AG09319 (cell line): Measurements from ENCODE around the gene ABCB9.
"Not testable (repeated sequence)": the region's sequence is repeated elsewhere in the genome, so short reads cannot be mapped to it uniquely, and the experiment has no call there.

Experiments
- DNase-seq: peaks from one replicate; pipeline ENCODE4 v3.0.0-alpha.2; 2010; ENCODE audit warnings: low read depth; ENCODE audit errors: extremely low read depth
- TF ChIP-seq, protein P1 (sequence below): IDR thresholded peaks from 2 replicates; pipeline ENCODE4 v1.5.1; 2011; ENCODE audit warnings: low read depth, mild to moderate bottlenecking, inconsistent platforms, low read length, moderate library complexity

Gene ABCB9

DNA sequence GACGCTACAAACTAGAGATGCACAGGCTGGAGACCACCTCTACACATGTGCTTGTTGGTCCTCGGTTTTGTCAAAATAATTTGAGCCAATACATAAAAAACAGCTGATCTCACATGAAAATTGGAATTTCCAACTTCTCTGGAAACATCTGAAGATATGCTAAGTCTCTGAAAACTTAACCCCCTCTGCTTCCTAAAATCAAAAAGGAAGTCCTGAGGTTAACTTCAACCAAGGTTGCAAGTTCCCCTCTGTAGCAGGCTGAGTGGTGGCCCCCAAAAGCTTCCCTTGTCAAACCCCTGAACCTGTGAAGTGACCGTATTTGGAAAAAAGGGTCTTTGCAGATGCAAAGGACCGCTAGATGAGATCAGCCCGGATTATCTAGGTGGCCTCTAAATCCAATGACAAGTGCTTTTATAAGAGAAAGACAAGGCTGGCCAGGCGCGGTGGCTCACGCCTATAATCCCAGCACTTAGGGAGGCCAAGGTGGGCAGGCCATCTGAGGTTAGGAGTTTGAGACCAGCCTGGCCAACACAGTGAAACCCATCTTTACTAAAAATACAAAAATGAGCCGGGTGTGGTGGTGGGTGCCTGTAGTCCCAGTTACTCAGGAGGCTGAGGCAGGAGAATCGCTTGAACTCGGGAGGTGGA is 38.4 kb downstream of the ABCB9 start:
- DNase-seq = no peak
- TF ChIP-seq, protein P1, sequence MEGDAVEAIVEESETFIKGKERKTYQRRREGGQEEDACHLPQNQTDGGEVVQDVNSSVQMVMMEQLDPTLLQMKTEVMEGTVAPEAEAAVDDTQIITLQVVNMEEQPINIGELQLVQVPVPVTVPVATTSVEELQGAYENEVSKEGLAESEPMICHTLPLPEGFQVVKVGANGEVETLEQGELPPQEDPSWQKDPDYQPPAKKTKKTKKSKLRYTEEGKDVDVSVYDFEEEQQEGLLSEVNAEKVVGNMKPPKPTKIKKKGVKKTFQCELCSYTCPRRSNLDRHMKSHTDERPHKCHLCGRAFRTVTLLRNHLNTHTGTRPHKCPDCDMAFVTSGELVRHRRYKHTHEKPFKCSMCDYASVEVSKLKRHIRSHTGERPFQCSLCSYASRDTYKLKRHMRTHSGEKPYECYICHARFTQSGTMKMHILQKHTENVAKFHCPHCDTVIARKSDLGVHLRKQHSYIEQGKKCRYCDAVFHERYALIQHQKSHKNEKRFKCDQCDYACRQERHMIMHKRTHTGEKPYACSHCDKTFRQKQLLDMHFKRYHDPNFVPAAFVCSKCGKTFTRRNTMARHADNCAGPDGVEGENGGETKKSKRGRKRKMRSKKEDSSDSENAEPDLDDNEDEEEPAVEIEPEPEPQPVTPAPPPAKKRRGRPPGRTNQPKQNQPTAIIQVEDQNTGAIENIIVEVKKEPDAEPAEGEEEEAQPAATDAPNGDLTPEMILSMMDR = no peak

DNA sequence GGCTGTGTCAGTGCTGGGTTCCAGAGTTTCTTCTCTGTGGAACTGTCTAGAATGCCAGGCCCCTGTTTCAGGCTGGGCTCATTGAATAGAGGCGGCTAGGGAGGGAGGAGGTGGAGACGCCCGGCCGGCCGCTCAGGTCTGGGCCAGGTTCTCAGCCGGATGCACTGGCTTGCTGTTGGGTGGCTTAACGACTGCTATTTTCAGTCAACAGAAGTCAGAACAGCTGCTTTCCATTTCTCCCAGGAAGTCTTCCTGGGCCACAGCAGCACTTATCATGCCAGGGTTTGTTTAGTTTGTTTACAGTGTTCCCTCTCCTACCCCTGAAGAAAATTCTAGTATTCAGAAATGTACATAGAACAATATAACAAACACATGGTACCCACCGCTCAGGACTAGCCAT is 44.3 kb downstream of the ABCB9 start:
- no peak for DNase-seq
- TF ChIP-seq, protein P1 = no peak

DNA sequence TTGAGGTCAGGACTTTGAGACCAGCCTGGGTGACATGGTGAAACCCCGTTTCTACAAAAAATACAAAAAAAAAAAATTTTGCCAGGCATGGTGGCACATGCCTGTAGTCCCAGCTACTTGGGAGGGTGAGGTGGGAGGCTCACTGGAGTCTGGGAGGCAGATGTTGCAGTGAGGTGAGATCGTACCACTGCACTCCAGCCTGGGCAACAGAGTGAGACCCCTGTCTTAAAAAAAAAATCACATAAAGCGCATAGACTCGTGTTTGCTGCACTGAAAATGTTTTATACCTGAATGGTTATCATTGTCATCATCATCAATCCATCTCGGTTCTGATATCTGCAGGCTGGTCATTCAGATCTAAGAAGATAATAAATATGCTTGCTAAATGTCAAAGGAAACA is 45.6 kb downstream of the ABCB9 start:
- no peak for DNase-seq
- TF ChIP-seq, protein P1 = no peak

DNA sequence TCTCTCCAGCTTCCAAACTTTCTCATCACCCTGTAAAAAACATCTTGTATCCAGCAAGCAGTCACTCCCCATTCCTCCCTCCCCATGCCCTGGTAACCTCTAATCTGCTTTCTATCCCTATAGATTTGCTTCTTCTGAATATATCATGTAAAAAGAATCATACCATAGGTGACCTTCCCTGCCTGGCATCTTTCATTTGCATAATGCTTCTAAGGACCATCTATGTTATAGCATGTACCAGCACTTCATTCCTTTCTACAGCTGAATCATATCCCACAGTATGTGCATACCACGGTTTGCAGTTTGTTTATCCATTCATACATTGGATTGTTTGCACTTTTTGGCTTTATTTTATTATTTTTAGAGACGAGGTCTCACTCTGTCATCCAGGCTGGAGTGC is 47.4 kb downstream of the ABCB9 start:
- TF ChIP-seq, protein P1 = no peak
- no peak for DNase-seq

DNA sequence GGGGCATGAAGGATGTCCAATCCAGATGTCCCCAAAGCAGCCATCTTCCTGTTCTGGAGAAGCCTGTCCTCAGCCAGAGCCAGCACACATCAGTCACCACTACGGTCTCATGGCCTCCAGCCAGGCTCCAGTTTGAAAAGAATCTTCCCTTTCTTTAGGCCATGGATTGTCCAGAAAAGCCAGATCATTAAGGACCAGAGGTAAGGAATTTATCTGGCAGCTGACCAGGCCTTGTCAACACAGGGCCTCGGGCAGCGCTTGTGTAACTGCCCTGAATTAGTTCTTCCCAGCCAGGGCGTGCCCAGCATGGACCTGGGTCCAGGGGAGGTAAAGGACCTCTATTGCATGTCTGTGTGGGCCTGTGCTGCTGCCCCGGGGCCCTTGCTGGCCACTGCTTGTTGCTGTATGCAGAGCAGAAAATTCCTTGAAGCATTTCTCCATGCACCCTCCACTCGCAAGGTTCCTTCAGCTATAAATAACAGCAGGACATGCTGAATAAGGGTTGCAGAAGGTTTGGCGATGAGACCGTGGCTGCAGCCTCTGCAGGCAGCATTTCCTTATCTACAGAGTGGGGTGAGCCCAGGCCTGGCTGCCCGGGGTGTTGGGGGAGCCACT is 48.6 kb downstream of the ABCB9 start:
- DNase-seq = peak; percentile 36
- TF ChIP-seq, protein P1 = no peak

DNA sequence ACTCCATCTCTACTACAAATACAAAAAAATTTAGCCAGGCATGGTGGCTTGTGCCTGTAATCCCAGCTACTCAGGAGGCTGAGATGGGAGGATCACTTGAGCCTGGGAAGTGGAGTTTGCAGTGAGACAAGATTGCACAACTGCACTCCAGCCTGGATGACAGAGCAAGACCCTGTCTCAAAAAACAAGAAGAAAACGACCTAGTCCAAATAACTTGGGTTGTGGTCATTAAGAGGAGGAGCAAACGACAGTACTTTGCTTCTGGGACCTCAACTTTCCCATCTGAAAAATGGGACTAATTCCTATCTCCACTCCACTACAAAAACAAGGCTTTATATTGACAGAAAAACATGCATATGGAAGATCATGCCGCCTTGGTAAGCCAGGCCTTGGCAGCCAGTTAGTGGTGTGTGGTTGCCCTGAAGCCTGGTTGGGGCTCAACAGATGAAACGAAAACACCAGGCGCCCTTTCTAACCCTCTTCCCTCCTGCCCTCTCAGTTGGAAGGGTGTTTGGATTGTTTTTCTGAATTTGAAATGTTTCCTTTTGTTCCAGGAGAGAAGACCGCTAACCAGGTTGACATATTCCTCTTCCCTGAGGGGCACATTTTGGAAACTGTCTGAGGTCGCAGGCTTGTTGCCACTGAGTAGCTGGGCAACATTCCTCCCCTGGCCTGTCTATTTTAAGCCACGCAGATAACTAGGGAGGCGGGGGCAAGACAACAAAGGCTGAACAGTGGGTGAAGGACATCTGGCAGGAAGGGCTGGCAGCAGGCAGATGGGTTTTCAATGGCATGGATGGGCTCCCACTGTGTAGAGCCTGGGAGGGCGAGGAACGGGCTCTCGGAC is 56.6 kb downstream of the ABCB9 start:
- DNase-seq = no peak
- TF ChIP-seq, protein P1 = no peak

DNA sequence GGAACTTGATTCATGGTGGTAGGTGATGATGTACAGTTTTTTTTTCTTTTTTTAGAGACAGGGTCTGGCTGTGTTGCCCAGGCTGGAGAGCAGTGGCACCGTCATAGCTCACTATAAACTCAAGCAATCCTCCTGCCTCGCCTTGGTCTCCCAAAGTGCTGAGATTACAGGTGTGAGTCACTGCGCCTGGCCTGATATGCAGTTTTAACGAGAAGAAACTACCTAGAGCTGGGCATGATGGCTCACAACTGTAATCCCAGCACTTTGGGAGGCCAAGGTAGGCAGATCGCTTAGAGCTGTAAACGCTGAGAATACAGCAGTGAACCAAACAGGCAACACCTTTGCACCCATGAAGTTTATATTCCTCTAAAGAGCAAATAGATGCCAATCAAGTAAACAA is 57.3 kb downstream of the ABCB9 start:
- TF ChIP-seq, protein P1 = no peak
- no peak for DNase-seq

DNA sequence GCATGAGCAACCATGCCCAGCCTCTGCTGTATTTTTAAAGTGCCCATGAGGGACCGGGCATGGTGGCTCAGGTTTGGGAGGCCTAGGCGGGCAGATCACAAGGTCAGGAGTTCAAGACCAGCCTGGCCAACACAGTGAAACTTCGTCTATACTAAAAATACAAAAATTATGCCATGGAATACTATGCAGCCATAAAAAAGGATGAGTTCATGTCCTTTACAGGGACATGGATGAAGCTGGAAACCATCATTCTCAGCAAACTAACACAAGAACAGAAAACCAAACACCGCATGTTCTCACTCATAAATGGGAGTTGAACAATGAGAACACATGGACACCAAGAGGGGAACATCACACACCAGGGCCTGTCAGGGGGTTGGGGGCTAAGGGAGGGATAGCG is 61.0 kb downstream of the ABCB9 start:
- not testable (repeated sequence) for DNase-seq
